AG09319 (cell line): ENCODE measurements around the gene PDE3A.

ENCODE experiments used
- DNase-seq: peaks from one replicate; pipeline ENCODE4 v3.0.0-alpha.2; 2010; ENCODE audit warnings: low read depth; ENCODE audit errors: extremely low read depth
- TF ChIP-seq, protein P1 (sequence below): IDR thresholded peaks from 2 replicates; pipeline ENCODE4 v1.5.1; 2011; ENCODE audit warnings: low read depth, mild to moderate bottlenecking, inconsistent platforms, low read length, moderate library complexity

The PDE3A gene

GRCh38 chr12:20453756-20454310 lies 85.5 kb downstream of the PDE3A start:
- TF ChIP-seq, protein P1, sequence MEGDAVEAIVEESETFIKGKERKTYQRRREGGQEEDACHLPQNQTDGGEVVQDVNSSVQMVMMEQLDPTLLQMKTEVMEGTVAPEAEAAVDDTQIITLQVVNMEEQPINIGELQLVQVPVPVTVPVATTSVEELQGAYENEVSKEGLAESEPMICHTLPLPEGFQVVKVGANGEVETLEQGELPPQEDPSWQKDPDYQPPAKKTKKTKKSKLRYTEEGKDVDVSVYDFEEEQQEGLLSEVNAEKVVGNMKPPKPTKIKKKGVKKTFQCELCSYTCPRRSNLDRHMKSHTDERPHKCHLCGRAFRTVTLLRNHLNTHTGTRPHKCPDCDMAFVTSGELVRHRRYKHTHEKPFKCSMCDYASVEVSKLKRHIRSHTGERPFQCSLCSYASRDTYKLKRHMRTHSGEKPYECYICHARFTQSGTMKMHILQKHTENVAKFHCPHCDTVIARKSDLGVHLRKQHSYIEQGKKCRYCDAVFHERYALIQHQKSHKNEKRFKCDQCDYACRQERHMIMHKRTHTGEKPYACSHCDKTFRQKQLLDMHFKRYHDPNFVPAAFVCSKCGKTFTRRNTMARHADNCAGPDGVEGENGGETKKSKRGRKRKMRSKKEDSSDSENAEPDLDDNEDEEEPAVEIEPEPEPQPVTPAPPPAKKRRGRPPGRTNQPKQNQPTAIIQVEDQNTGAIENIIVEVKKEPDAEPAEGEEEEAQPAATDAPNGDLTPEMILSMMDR, result no peak
- DNase-seq, result no peak

DNA sequence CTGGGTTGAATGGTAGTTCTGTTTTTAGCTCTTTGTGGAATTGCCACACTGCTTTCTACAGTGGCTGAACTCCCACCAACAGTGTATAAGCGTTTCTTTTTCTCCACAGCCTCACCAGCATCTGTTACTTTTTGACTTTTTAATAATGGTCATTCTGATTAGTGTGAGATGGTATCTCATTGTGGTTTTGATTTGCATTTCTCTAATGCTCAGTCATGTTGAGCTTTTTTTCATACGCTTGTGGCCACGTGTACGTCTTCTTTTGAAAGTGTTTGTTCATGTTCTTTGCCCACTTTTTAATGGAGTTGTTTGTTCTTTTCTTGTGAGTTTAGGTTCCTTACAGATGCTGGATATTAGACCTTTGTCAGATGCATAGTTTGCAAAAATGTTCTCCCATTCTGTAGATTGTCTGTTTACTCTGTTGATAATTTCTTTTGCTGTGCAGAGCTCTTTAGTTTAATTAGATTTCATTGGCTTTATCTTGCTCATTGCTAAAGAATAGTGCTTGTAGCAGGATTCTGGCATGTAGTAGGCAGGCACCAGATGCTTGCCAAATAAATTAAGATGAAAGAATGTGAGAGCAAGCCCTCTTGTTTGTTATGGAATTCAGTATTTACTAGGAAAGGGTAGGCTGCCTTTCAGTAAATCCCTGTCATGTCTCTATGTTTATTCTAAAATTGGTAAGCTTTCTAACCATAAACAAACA lies 86.8 kb downstream of the PDE3A start:
- TF ChIP-seq, protein P1, result no peak
- DNase-seq, result no peak

- TF ChIP-seq, protein P1, result no peak
- DNase-seq, result no peak
Observed at GRCh38 chr12:20457582-20457981, 89.2 kb downstream of the PDE3A start.

- TF ChIP-seq, protein P1, result no peak
- DNase-seq, result no peak
Observed at GRCh38 chr12:20458011-20458410, 89.7 kb downstream of the PDE3A start.

- no peak for DNase-seq
- TF ChIP-seq, protein P1, result no peak
Observed at GRCh38 chr12:20459920-20460319, 91.6 kb downstream of the PDE3A start.

GRCh38 chr12:20460956-20461355 lies 92.6 kb downstream of the PDE3A start:
- DNase-seq, result no peak
- TF ChIP-seq, protein P1, result no peak

DNA sequence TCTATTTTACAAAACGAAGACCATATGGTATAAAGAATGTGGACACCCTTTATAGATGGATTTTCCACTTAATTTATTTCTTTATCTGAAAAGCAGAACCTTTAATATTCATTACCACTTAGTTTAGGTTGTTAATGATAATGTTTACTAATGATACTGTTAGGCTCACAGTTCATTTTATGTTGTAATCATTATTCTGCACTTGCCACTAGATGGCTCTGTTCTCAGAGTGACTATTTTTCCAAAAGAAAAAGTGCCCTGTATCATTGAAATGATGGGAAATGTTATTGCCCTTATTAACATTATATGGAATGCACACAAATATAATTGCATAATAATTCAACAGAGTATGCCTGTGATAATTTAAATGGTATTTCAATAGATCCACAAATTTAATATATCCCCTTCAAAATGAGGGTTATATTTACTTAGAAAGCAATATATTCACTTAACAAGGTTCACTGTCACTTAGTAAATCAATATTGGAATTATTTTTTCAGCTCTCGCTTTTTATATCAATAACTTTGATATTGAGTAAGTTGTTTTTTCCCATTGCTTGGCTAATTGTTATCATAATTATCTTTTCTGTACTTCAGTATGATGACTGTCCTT lies 95.7 kb downstream of the PDE3A start:
- no peak for DNase-seq

More for the DNA sequence above, 95.7 kb downstream of the PDE3A start:
- TF ChIP-seq, protein P1, result peak; percentile 57
